Activated T-cell treated with anti-CD3 and anti-CD28 coated beads for 48 hours (primary cell): Measurements from ENCODE around the gene EGR1.

ENCODE experiments used
- DNase-seq: peaks from one replicate; pipeline ENCODE4 v3.0.0-alpha.2; 2020; ENCODE audit warnings: low read depth

EGR1 gene

DNA sequence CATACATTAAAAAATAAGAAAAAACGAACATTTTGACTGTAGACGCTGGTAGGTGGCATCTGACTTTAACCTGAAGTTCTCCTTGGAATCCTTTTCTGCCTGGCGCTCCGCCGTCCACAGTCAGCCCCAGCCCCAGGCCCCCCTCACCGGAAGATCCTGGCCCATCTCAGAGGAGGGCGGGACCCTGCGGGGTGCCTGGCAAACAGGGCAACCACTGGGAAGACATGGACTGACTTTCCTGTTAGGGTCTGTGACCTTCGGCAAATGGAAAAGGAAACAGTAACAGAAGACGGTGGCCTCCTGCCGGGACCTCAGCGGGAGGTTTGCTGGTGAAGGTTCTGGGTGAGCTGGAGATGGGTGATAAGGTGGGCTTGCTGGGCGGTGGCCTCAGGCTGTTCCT, 11.7 kb upstream of the EGR1 start:
- DNase-seq, result no peak

DNA sequence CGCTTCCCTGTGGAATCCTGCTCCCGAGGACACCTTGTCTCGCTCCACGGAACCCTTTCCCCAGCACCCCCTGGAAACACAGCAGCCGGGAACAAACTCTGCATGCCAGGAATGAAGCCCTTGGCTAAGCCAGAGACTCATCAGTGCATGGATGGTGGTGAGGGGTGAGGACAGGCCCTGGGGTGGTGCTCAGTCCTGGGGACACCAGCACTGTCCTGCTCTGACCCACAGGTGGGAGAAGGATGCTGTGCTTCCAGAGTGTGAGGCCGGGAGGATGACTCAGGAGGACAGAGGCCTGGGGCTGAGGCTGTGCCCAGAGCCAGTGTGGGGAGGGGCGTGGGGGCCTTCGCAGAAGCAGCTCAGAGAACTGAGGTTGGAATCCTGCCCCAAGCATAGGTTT, 11.2 kb upstream of the EGR1 start:
- DNase-seq, result no peak

DNA sequence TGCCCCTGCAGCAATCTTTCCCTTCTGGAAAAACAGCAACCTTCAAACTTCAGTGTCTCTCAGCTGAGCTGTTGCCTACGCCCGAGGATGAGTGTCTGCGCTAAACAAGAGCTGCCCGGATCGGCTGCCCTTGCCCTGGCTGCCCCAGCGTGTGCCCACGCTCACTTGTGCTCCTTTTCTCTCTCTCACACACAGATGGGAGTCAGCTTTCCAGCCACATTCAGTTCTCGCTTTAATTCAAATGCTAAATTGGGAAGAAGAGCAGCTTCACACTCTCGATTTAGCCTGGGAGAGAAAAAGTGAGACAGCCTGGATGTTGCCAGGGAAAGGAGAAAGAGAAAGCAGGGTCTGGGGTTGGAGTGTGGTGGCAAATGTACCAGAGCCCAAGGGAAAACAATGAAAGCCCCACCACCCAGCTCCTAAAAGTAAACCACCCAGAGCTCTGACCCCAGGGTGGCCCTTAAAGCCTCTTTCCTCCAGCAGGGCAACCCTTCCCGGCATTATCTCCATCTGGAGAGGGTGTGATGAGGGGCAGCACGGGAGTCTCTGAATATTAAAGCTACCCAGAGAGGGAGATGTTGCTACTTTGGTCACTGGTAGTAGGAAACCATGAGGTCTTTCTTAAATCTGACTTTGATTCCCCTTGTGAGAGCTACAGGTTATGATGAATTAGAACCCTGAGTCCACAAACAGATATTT, 9.9 kb upstream of the EGR1 start:
- DNase-seq, result no peak

DNA sequence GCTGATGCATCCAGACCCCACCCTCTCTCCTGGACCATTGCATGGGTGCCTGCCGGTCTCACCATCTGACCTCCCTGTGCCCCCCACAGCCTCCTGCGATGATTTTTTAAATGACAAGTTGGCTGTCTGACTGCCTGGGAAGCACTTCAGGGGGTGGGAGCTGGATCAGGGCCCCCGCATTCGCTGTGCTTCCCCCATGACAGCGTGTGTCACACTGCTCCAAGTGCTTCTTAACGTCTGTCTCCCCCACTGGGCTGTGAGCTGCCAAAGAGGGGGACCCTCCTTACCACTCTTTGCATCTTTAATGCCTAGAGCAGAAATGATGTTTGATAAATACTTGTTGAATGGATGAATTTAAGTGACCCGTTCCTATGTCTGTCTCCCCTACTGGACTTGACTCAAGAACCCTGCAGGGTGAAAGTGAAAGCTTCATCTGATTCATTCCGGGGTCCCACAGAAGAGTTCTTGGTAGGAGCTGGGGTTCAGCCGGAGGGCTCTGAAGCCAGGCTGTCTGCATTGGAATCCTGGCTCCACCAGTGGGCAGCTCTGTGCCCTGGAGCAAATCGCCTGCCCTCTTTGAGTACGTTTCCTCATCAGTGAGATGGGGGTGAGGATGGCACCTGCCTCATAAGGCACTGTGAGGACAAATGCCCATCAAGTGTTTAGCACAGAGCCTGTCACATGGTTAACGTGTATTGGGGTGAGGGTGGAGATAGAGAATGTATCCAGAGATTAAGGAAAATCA, 7.6 kb upstream of the EGR1 start:
- no peak for DNase-seq

DNA sequence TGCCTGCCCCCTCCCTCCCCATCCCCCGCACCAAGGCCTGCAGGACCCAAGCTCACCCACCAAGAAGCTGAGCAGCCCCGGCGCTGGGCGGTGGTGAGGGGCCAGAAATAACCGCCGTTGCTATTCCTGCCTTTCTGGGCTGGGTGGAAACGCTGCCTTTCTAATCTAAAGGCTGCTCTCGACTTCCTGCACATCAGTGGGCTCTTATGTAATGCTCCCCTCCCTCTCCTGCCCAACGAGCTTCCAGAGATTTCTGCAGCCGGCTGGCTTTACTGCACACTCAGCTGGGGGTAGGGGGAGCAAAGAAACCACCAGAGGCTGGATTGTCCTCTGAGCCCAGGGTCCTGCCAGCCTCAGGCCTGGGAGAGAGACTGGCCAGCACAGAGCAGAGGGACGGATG, 6.9 kb upstream of the EGR1 start:
- no peak for DNase-seq

DNA sequence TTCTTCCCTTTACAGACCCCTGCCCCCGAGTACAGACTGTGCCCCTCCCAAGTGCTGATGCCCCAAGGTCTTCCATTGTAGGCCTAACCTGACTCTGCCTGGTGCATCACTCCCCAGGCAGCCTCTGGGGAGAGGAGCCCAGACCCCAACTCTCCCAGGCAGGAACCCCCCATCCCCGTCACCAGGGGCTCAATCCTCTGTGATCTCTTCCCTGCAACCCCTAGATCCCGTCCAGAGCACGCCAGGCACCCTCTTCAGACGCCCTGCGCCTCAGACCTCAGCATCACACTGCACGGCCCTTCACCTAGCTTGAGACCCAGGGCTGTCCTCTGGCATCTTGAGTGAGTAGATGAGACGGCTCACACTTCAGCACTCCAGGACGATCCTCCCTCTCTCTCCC, 6.4 kb upstream of the EGR1 start:
- DNase-seq, result no peak

DNA sequence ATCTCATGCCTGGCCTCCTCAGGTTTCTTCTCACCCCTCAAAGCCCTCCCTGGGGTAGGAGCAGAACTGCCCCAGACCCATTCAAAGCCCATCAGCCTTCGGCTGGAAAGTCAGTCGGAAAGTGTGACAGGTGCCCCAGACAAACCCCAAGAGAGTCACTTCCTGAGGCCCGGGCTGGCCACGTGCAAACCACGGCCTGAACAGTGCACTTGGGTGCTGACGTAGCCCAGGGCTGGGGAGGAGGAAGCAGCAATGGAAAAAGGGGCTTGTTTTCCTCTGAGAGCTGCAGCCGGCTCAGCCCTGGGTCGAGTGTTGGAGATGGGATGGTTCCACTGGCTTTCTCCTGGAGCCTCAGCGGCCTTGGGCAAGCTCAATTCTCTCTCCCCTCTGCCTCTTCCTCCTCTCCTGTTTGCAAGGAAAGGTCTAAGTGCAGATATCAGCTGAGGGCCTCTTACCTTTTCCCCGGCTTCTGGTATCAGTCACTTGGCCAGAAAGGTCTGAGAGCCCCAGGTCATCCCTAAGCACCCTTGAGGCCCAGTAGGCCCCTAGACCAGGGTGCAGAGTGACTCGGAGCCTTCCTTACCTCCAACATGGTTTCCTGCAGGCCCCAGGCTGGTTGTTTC, 5.9 kb upstream of the EGR1 start:
- peak; percentile 84 for DNase-seq

DNA sequence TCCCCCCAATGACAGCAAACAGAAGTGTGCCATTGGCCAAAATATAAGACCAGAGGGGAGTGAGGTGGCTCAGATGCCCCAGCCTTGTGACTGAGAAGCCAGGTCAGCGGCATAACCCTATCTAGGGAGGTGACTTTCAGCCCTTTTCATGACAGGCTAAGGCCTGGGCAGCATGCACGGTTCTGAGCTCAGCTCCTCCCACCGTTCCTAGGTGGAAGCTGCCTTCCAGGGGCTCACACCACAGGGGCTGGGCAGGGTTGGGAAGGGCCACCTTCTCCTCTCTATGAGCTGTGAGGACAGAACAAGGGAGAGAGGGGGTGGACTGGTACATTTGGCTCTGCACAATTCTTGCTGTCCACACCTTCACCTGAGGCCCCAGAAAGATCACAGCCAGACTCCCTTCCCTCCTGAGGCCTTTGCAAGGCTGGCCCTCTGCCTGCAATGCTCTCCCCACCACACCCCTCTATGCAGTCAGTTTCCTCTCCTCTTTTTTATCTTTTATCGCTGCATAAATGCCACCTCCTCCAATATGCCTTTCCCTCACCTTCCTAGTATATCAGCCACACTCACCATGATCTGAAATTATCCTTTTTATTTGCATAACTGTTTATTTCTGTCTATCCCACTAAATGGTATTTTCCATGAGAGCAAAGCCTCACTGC, 5.1 kb upstream of the EGR1 start:
- DNase-seq, result no peak

DNA sequence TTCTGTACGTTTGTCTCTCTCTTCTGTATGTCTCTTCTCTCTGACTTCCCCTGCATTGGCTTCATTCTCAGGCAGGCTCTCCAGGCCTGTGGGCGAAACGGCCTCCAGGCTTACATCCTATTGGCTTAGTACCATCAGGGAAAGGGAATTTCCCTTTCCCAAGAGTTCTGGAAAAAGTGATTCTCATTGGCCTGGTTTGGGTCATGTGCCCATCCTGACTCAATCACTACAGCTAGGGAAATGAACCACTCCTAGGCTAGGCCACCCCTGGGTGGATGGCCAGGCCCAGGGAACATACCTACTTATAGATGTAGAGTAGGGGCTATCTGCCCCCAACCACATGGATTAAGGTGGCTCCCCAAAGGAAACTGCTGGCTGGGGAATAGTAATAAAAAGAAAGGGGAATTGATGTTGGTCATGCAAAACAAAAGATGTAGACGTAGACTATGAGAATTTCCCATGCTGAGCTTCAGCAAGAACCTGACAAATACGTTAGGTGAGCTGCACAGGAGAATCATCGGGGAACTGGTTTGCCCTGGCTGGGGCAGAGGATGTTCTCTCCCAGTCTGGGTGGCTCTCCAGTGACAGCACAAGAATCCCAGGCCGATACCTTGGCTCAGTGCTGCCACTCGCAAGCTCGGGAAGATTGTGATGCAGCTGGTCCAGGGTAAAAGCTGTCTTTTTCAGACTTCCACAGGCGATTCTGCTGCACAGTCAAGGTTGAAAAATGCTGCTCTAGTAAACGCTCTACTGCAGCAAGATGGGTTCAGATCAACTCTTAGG, 3.7 kb upstream of the EGR1 start:
- no peak for DNase-seq

DNA sequence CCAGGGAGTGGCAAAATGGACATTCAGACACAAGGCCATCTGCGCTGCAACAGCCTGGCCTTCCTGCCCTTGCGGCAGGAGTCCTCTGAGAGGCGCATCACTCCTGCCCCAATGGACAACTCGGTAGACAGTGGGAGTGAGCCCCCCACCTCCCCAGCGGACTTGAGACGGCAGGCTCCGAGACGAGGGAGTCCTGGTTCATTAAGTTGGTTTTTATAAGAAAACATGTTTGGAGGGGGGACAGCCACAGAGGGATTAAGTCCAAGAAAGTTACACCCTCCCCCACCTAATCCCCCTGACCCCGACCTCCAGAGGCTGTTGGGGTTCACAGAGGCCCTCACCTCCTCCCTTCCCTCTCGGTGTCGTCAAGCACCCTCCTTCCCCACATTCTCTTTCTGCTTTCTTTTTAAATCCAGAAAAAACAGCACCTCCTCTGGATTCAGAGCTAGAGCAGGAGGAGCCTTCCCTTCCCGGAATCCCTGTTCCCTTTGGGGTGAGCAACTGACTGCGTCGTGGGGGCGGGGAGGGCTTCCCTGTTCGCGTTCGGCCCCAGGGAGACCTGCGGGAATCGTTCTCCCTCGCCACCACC, 1.8 kb upstream of the EGR1 start:
- no peak for DNase-seq

DNA sequence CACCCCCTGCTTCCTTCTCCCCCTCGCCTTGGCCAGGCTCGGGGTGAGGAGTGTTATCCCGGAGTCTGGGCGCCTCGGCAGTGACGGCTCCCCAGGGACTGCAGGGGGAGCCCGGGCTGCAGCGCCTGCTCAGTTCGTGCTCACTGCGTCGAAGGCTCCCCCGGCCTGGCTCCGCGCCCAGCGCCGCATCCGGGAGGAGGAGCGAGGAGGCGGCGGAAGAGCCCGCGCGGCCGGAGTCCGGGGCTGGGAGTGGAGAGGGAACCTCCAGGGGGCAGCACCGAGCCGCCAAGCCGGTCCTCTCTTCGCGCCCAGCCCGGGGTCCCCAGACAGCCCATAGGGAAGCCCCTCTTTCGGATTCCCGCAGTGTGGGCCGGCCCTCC, 1.3 kb upstream of the EGR1 start:
- peak; percentile 94 for DNase-seq

DNA sequence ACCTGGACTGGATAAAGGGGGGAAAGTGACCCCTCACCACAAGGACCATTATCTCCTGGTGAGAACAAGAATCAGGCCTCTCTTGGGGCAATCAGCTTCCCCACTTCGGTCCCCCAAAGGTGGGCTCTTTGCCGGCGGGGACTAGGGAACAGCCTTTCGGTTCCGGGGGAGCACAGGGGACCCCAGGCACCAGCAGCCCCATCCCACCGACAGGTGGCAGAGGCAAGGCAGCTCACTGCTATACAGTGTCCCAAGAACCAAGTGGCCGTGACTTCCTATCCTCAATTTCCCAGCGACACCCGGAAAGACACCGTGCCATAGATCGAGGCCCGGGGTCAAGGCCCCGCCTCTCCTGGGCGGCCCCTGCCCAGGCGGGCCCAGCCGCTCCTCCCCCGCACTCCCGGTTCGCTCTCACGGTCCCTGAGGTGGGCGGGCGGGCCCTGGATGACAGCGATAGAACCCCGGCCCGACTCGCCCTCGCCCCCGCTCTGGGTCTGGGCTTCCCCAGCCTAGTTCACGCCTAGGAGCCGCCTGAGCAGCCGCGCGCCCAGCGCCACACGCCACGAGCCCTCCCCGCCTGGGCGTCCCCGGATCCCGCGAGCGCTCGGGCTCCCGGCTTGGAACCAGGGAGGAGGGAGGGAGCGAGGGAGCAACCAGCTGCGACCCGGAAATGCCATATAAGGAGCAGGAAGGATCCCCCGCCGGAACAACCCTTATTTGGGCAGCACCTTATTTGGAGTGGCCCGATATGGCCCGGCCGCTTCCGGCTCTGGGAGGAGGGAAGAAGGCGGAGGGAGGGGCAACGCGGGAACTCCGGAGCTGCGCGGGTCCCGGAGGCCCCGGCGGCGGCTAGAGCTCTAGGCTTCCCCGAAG, 655 bp upstream of the EGR1 start:
- peak; percentile 91 for DNase-seq

DNA sequence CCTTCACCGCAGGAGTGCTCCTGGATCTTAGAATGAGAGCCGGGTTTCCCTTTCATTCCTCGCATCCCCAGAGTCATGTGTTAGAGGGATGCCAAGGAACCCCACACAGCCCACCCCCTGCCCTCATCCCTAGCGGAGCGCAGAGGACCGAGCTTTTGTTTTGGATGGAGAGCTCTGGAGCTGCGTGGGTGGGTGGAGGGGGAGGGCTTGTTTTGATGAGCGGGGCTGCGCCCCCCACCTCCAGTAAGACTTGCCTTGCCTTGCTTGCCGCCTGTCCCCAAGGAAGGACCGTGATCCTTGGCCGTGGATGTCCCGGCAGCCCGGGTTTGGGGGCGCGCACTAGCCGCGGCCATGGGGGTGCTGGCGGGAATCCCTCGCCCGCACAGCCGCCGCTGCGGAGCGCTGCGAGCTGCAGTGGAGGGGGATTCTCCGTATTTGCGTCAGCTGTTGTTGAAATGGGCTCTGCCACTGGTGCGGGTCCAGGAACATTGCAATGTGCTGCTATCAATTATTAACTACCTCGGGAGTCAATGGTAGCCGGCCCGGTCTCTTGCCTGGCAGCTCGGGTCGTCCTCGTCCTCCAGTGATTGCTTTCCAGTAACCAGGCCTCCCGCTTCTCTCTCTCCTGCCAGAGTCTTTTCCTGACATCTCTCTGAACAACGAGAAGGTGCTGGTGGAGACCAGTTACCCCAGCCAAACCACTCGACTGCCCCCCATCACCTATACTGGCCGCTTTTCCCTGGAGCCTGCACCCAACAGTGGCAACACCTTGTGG, 1.0 kb downstream of the EGR1 start:
- no peak for DNase-seq

DNA sequence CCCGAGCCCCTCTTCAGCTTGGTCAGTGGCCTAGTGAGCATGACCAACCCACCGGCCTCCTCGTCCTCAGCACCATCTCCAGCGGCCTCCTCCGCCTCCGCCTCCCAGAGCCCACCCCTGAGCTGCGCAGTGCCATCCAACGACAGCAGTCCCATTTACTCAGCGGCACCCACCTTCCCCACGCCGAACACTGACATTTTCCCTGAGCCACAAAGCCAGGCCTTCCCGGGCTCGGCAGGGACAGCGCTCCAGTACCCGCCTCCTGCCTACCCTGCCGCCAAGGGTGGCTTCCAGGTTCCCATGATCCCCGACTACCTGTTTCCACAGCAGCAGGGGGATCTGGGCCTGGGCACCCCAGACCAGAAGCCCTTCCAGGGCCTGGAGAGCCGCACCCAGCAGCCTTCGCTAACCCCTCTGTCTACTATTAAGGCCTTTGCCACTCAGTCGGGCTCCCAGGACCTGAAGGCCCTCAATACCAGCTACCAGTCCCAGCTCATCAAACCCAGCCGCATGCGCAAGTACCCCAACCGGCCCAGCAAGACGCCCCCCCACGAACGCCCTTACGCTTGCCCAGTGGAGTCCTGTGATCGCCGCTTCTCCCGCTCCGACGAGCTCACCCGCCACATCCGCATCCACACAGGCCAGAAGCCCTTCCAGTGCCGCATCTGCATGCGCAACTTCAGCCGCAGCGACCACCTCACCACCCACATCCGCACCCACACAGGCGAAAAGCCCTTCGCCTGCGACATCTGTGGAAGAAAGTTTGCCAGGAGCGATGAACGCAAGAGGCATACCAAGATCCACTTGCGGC, 1.8 kb downstream of the EGR1 start:
- no peak for DNase-seq

DNA sequence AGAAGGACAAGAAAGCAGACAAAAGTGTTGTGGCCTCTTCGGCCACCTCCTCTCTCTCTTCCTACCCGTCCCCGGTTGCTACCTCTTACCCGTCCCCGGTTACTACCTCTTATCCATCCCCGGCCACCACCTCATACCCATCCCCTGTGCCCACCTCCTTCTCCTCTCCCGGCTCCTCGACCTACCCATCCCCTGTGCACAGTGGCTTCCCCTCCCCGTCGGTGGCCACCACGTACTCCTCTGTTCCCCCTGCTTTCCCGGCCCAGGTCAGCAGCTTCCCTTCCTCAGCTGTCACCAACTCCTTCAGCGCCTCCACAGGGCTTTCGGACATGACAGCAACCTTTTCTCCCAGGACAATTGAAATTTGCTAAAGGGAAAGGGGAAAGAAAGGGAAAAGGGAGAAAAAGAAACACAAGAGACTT, 2.4 kb downstream of the EGR1 start:
- no peak for DNase-seq

DNA sequence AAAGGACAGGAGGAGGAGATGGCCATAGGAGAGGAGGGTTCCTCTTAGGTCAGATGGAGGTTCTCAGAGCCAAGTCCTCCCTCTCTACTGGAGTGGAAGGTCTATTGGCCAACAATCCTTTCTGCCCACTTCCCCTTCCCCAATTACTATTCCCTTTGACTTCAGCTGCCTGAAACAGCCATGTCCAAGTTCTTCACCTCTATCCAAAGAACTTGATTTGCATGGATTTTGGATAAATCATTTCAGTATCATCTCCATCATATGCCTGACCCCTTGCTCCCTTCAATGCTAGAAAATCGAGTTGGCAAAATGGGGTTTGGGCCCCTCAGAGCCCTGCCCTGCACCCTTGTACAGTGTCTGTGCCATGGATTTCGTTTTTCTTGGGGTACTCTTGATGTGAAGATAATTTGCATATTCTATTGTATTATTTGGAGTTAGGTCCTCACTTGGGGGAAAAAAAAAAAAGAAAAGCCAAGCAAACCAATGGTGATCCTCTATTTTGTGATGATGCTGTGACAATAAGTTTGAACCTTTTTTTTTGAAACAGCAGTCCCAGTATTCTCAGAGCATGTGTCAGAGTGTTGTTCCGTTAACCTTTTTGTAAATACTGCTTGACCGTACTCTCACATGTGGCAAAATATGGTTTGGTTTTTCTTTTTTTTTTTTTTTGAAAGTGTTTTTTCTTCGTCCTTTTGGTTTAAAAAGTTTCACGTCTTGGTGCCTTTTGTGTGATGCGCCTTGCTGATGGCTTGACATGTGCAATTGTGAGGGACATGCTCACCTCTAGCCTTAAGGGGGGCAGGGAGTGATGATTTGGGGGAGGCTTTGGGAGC, 3.1 kb downstream of the EGR1 start:
- DNase-seq, result no peak

DNA sequence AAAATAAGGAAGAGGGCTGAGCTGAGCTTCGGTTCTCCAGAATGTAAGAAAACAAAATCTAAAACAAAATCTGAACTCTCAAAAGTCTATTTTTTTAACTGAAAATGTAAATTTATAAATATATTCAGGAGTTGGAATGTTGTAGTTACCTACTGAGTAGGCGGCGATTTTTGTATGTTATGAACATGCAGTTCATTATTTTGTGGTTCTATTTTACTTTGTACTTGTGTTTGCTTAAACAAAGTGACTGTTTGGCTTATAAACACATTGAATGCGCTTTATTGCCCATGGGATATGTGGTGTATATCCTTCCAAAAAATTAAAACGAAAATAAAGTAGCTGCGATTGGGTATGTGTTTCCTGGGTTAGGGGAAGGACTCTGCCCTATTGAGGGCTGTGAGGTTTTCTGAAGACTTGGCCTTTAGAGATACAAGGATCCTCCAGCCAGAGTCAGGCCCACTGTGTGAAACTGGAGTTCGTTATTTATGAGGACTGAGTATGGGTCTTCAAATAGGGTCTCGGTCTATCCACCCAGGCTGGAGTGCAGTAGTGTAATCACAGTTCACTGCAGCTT, 3.8 kb downstream of the EGR1 start:
- DNase-seq, result no peak
